ENCODE measurements around the gene SFMBT1. TPM values are rescaled to one million over a fixed set of nuclear protein-coding genes. Genes with fewer than 3 reads are reported as not detected.

SFMBT1 gene
- total and polyA plus RNA-seq, 4 donors: 4.4 to 17.8 (median 10.4) TPM

DNA sequence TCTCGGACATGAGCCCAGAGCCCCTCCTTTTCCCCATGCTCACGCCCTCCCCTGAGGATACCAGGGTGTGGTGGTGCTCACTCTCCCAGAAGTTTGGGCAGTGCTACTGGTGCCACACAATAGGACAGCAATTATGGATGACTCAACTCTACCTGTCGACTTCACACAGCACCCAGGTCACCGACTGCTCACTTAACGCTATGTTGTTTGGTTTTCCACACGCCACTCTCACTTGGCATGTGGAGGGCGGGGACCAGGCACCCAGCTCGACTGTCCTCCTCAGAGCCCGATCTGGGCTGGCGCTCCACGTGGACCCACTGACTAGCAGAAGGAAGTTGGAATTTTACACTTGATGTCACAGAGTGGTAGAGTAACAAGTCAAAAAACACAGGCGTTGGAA is 179.4 kb downstream of the SFMBT1 start:
- 95% methylated on average over 12 of the region's 12 CpGs for WGBS
- Histone ChIP-seq H3K36me3 (ENCODE audit: control insufficient read depth in 4 of 4, insufficient read depth in 3 of 4, low read depth in 1 of 4, low read length in 3 of 4) (no peaks in the 10 kb centered on the region), H3K27me3 (ENCODE audit: control insufficient read depth in 4 of 4, insufficient read depth in 4 of 4, low read length in 3 of 4) (no peaks in the 10 kb centered on the region), H3K4me1 (ENCODE audit: control insufficient read depth in 4 of 4, insufficient read depth in 4 of 4, low read length in 3 of 4) (no peaks in the 10 kb centered on the region), H3K4me3 (ENCODE audit: low read depth in 1 of 3, low read length in 3 of 3) (no peak overlapping the region), H3K9ac (ENCODE audit: low read depth in 1 of 2, low read length in 2 of 2) (no peak overlapping the region), H3K9me3 (ENCODE audit: control insufficient read depth in 4 of 4, low read length in 3 of 4) (no peaks in the 10 kb centered on the region), H3K27ac (ENCODE audit: low read depth in 1 of 2, low read length in 2 of 2) (no peak overlapping the region)
- TF ChIP-seq, protein P1, sequence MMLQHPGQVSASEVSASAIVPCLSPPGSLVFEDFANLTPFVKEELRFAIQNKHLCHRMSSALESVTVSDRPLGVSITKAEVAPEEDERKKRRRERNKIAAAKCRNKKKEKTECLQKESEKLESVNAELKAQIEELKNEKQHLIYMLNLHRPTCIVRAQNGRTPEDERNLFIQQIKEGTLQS (IDR thresholded peaks at IDR 0.05): no peak
- TF ChIP-seq MAX (IDR thresholded peaks at IDR 0.05) (no peak), RXRA (IDR thresholded peaks at IDR 0.05) (no peak), RAD21 (IDR thresholded peaks at IDR 0.05) (no peak), ZBTB33 (IDR thresholded peaks at IDR 0.05) (no peak), NR2F2 (IDR thresholded peaks at IDR 0.05) (no peak), YY1 (IDR thresholded peaks at IDR 0.05) (no peak), TAF1 (conservative IDR thresholded peaks at IDR 0.05) (no peak), JUND (IDR thresholded peaks at IDR 0.05) (no peak), SP1 (IDR thresholded peaks at IDR 0.05) (no peak), HNF4G (IDR thresholded peaks at IDR 0.05) (no peak), FOXA1 (IDR thresholded peaks at IDR 0.05) (no peak), REST (IDR thresholded peaks at IDR 0.05) (no peak), EGR1 (IDR thresholded peaks at IDR 0.05; ENCODE audit: low read depth in 2 of 2) (no peak), HNF4A (conservative IDR thresholded peaks at IDR 0.05) (no peak), GABPA (IDR thresholded peaks at IDR 0.05 in 1 of 2, conservative IDR thresholded peaks at IDR 0.05 in 1 of 2) (no peak)
- TF ChIP-seq, protein P2, sequence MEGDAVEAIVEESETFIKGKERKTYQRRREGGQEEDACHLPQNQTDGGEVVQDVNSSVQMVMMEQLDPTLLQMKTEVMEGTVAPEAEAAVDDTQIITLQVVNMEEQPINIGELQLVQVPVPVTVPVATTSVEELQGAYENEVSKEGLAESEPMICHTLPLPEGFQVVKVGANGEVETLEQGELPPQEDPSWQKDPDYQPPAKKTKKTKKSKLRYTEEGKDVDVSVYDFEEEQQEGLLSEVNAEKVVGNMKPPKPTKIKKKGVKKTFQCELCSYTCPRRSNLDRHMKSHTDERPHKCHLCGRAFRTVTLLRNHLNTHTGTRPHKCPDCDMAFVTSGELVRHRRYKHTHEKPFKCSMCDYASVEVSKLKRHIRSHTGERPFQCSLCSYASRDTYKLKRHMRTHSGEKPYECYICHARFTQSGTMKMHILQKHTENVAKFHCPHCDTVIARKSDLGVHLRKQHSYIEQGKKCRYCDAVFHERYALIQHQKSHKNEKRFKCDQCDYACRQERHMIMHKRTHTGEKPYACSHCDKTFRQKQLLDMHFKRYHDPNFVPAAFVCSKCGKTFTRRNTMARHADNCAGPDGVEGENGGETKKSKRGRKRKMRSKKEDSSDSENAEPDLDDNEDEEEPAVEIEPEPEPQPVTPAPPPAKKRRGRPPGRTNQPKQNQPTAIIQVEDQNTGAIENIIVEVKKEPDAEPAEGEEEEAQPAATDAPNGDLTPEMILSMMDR (IDR thresholded peaks at IDR 0.05; ENCODE audit: low read depth, low read length, missing input control): no peak
- no peak for DNase-seq (ENCODE audit: low spot score)

GRCh38 chr3:52865994-52866393 is 179.9 kb downstream of the SFMBT1 start:
- Histone ChIP-seq H3K27me3 (ENCODE audit: control insufficient read depth in 4 of 4, insufficient read depth in 4 of 4, low read length in 3 of 4) (no peaks in the 10 kb centered on the region), H3K9ac (ENCODE audit: low read depth in 1 of 2, low read length in 2 of 2) (no peak overlapping the region), H3K4me1 (ENCODE audit: control insufficient read depth in 4 of 4, insufficient read depth in 4 of 4, low read length in 3 of 4) (no peaks in the 10 kb centered on the region), H3K27ac (ENCODE audit: low read depth in 1 of 2, low read length in 2 of 2) (no peak overlapping the region), H3K4me3 (ENCODE audit: low read depth in 1 of 3, low read length in 3 of 3) (no peak overlapping the region), H3K9me3 (ENCODE audit: control insufficient read depth in 4 of 4, low read length in 3 of 4) (no peaks in the 10 kb centered on the region), H3K36me3 (ENCODE audit: control insufficient read depth in 4 of 4, insufficient read depth in 3 of 4, low read depth in 1 of 4, low read length in 3 of 4) (no peaks in the 10 kb centered on the region)
- WGBS: 99% methylated on average over 13 of the region's 13 CpGs
- TF ChIP-seq ZBTB33 (IDR thresholded peaks at IDR 0.05) (no peak), JUND (IDR thresholded peaks at IDR 0.05) (no peak), HNF4G (IDR thresholded peaks at IDR 0.05) (no peak), SP1 (IDR thresholded peaks at IDR 0.05) (no peak), GABPA (IDR thresholded peaks at IDR 0.05 in 1 of 2, conservative IDR thresholded peaks at IDR 0.05 in 1 of 2) (no peak)
- no peak for DNase-seq (ENCODE audit: low spot score)

Measured in liver (tissue), 9 donors.